H9 (cell line): Measurements from ENCODE around the gene ARHGAP4. TPM values are rescaled to one million over a fixed set of nuclear protein-coding genes. Genes with fewer than 3 reads are reported as not detected.
A peak's percentile ranks its signal among the peaks of the same experiment; 100 is the strongest.

Experiments
- DNase-seq: peaks from one replicate; pipeline ENCODE4 v3.0.0-alpha.2; 2017
- H2AFZ ChIP-seq: one replicate; pipeline ENCODE4 v1.6.1; 2013; ENCODE audit warnings: mild to moderate bottlenecking, low read length, control low read depth, moderate library complexity
- H2AK5ac ChIP-seq: 2 replicates; pipeline ENCODE4 v1.6.1; 2013; ENCODE audit warnings: low read length, control low read depth, mixed read lengths; ENCODE audit not compliant: insufficient read length
- H2BK120ac ChIP-seq: one replicate; pipeline ENCODE4 v1.6.1; 2013; ENCODE audit warnings: low read depth, mild to moderate bottlenecking, low read length, control low read depth, inconsistent platforms; ENCODE audit not compliant: poor library complexity, severe bottlenecking
- H2BK12ac ChIP-seq: 2 replicates; pipeline ENCODE4 v1.6.1; 2013; ENCODE audit warnings: low read length, control low read depth, mixed read lengths, low read depth; ENCODE audit not compliant: insufficient read length
- H2BK15ac ChIP-seq: 2 replicates; pipeline ENCODE4 v1.6.1; 2013; ENCODE audit warnings: low read depth, low read length, control low read depth
- H2BK20ac ChIP-seq: one replicate; pipeline ENCODE4 v1.6.1; 2013; ENCODE audit warnings: low read depth, mild to moderate bottlenecking, low read length, control low read depth, inconsistent platforms; ENCODE audit not compliant: poor library complexity, severe bottlenecking
- H2BK5ac ChIP-seq: 2 replicates; pipeline ENCODE4 v1.6.1; 2013; ENCODE audit warnings: low read length, control low read depth, mixed read lengths; ENCODE audit not compliant: insufficient read length
- H3K14ac ChIP-seq: 2 replicates; pipeline ENCODE4 v1.6.1; 2013; ENCODE audit warnings: low read length, control low read depth; ENCODE audit not compliant: insufficient read depth
- H3K18ac ChIP-seq: 2 replicates; pipeline ENCODE4 v1.6.1; 2013; ENCODE audit warnings: low read depth, mild to moderate bottlenecking, mixed read lengths, low read length, control low read depth; ENCODE audit not compliant: insufficient read length
- H3K23ac ChIP-seq: 2 replicates; pipeline ENCODE4 v1.6.1; 2013; ENCODE audit warnings: low read length, control low read depth, mixed read lengths, low read depth; ENCODE audit not compliant: insufficient read length
- H3K23me2 ChIP-seq: 2 replicates; pipeline ENCODE4 v1.6.1; 2013; ENCODE audit warnings: low read depth, mild to moderate bottlenecking, mixed read lengths, low read length, control low read depth; ENCODE audit not compliant: insufficient read length, poor library complexity, severe bottlenecking
- H3K27ac ChIP-seq: 2 replicates; pipeline ENCODE4 v1.5.1; 2013; ENCODE audit warnings: low read length, control low read depth, mixed read lengths, low read depth; ENCODE audit not compliant: insufficient read length
- H3K27me3 ChIP-seq: 2 replicates; pipeline ENCODE4 v1.6.1; 2013; ENCODE audit warnings: low read length, control low read depth, inconsistent platforms; ENCODE audit not compliant: insufficient read depth
- H3K4ac ChIP-seq: 2 replicates; pipeline ENCODE4 v1.6.1; 2013; ENCODE audit warnings: low read depth, mild to moderate bottlenecking, control low read depth, inconsistent platforms, low read length, moderate library complexity
- H3K4me1 ChIP-seq: 2 replicates; pipeline ENCODE4 v1.6.1; 2013; ENCODE audit warnings: low read length, control low read depth, inconsistent platforms; ENCODE audit not compliant: insufficient read depth
- H3K4me2 ChIP-seq: 2 replicates; pipeline ENCODE4 v1.6.1; 2013; ENCODE audit warnings: low read length, control low read depth, mixed read lengths; ENCODE audit not compliant: insufficient read length, insufficient read depth
- H3K56ac ChIP-seq: 2 replicates; pipeline ENCODE4 v1.6.1; 2013; ENCODE audit warnings: low read depth, mild to moderate bottlenecking, mixed read lengths, low read length, control low read depth; ENCODE audit not compliant: insufficient read length
- H3K79me1 ChIP-seq: 2 replicates; pipeline ENCODE4 v1.6.1; 2013; ENCODE audit warnings: low read depth, mild to moderate bottlenecking, moderate library complexity, low read length, control low read depth, inconsistent platforms; ENCODE audit not compliant: insufficient read depth, poor library complexity, severe bottlenecking
- H3K79me2 ChIP-seq: 2 replicates; pipeline ENCODE4 v1.6.1; 2013; ENCODE audit warnings: low read length, control low read depth, inconsistent platforms; ENCODE audit not compliant: insufficient read depth
- H3K9ac ChIP-seq: 2 replicates; pipeline ENCODE4 v1.6.1; 2013; ENCODE audit warnings: low read length, control low read depth, mixed read lengths; ENCODE audit not compliant: insufficient read length; ENCODE audit errors: extremely low read depth
- H3K9me3 ChIP-seq: one replicate; pipeline ENCODE4 v1.6.1; 2013; ENCODE audit warnings: low read depth, low read length, inconsistent platforms; ENCODE audit not compliant: control insufficient read depth
- H3T11ph ChIP-seq: one replicate; pipeline ENCODE4 v1.6.1; 2013; ENCODE audit warnings: mild to moderate bottlenecking, low read length, control low read depth, inconsistent platforms
- H4K20me1 ChIP-seq: one replicate; pipeline ENCODE4 v1.6.1; 2013; ENCODE audit not compliant: control insufficient read depth, insufficient read length, insufficient read depth
- H4K5ac ChIP-seq: 2 replicates; pipeline ENCODE4 v1.6.1; 2013; ENCODE audit warnings: low read depth, mild to moderate bottlenecking, mixed read lengths, low read length, control low read depth; ENCODE audit not compliant: insufficient read length
- H4K8ac ChIP-seq: replicated peaks from 2 replicates; pipeline ENCODE4 v1.6.1; 2013; ENCODE audit warnings: low read length, control low read depth, mixed read lengths, low read depth; ENCODE audit not compliant: insufficient read length
- H4K91ac ChIP-seq: 2 replicates; pipeline ENCODE4 v1.6.1; 2013; ENCODE audit warnings: low read depth, mild to moderate bottlenecking, moderate library complexity, mixed read lengths, low read length, control low read depth; ENCODE audit not compliant: insufficient read length
- H3K27ac Mint-ChIP-seq, 3 experiments: 2 replicates in 2 of 3; 3 replicates in 1 of 3; pipeline ENCODE4 v1.8.0; 2020 to 2021; ENCODE audit warnings: mixed read lengths in 3 of 3, mild to moderate bottlenecking in 1 of 3, moderate library complexity in 1 of 3
- H3K27me3 Mint-ChIP-seq: 2 replicates; pipeline ENCODE4 v1.8.0; 2021; ENCODE audit warnings: low read depth, mild to moderate bottlenecking, moderate library complexity, mixed read lengths
- H3K36me3 Mint-ChIP-seq, 3 experiments: 2 replicates in 2 of 3; 3 replicates in 1 of 3; pipeline ENCODE4 v1.8.0; 2020 to 2021; ENCODE audit warnings: low read depth in 3 of 3, mixed read lengths in 3 of 3; ENCODE audit not compliant: insufficient read depth in 1 of 3
- H3K4me1 Mint-ChIP-seq, 2 experiments: 2 replicates each; pipeline ENCODE4 v1.8.0; 2020; ENCODE audit warnings: mixed read lengths in 2 of 2
- H3K4me3 Mint-ChIP-seq, 2 experiments: 2 replicates in 1 of 2; 3 replicates in 1 of 2; pipeline ENCODE4 v1.8.0; 2020 to 2021; ENCODE audit warnings: mild to moderate bottlenecking in 2 of 2, mixed read lengths in 2 of 2, moderate library complexity in 1 of 2
- H3K9me3 Mint-ChIP-seq, 2 experiments: 2 replicates in 1 of 2; 3 replicates in 1 of 2; pipeline ENCODE4 v1.8.0; 2020; ENCODE audit warnings: mild to moderate bottlenecking in 2 of 2, mixed read lengths in 2 of 2, moderate library complexity in 1 of 2
- WGBS: extraction: QIAGEN DNeasy Blood & Tissue Kit; methylation state at CpG from one replicate; pipeline ENCODE4 v1.1.7; 2013; ENCODE audit warnings: missing lambda C conversion rate, low lambda C conversion rate, mixed read lengths; ENCODE audit not compliant: insufficient read length; ENCODE audit errors: extremely low coverage; 5-methylcytosine and 5-hydroxymethylcytosine counted together
- total RNA-seq: library from RNA; stranded (reverse); gene quantifications from 2 replicates; pipeline ENCODE4 v1.2.1, GENCODE V29; 2021
- TF ChIP-seq, protein P1 (sequence below): fragments of 200-600 bp; sonication (generic); conservative IDR thresholded peaks from 3 replicates; pipeline ENCODE4 v1.8.0; 2021; ENCODE audit warnings: antibody characterized with exemption, mild to moderate bottlenecking

The ARHGAP4 gene
- total RNA-seq, 1 experiment from 2014 or later, result 37.8 TPM

GRCh38 chrX:153934148-153934761 is 8.2 kb upstream of the ARHGAP4 start:
- H3K23ac ChIP-seq, result no peak overlapping the region
- H2BK12ac ChIP-seq, result no peak overlapping the region
- no peaks in the 10 kb centered on the region for H4K20me1 ChIP-seq
- H2BK20ac ChIP-seq, result no peak overlapping the region
- H4K5ac ChIP-seq, result no peak overlapping the region
- no peaks in the 10 kb centered on the region for H3K27me3 Mint-ChIP-seq
- peaks cover 25 to 49% (median 27%) of the 10 kb centered on the region in 3 experiments for H3K36me3 Mint-ChIP-seq
- H3K79me2 ChIP-seq, result no peaks in the 10 kb centered on the region; the same call in 1 of the 2 replicates
- H3K4me1 Mint-ChIP-seq, result peaks cover under 1 to 14% of the 10 kb centered on the region in 2 experiments; a peak in 2 of 4 replicates
- no peak overlapping the region for H4K91ac ChIP-seq
- TF ChIP-seq, protein P1, sequence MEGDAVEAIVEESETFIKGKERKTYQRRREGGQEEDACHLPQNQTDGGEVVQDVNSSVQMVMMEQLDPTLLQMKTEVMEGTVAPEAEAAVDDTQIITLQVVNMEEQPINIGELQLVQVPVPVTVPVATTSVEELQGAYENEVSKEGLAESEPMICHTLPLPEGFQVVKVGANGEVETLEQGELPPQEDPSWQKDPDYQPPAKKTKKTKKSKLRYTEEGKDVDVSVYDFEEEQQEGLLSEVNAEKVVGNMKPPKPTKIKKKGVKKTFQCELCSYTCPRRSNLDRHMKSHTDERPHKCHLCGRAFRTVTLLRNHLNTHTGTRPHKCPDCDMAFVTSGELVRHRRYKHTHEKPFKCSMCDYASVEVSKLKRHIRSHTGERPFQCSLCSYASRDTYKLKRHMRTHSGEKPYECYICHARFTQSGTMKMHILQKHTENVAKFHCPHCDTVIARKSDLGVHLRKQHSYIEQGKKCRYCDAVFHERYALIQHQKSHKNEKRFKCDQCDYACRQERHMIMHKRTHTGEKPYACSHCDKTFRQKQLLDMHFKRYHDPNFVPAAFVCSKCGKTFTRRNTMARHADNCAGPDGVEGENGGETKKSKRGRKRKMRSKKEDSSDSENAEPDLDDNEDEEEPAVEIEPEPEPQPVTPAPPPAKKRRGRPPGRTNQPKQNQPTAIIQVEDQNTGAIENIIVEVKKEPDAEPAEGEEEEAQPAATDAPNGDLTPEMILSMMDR, result no peak
- H3K14ac ChIP-seq, result peak overlapping the region; percentile 69
- H3K4me1 ChIP-seq, result no peaks in the 10 kb centered on the region
- H3K23me2 ChIP-seq, result peaks cover 7% of the 10 kb centered on the region
- no peak overlapping the region for H2BK15ac ChIP-seq
- no peak for DNase-seq
- no peak overlapping the region for H4K8ac ChIP-seq
- no peak overlapping the region for H3K4ac ChIP-seq
- peak overlapping the region; percentile 15 for H3K18ac ChIP-seq
- H3K27ac Mint-ChIP-seq, result no peak overlapping the region; a peak in 1 of 7 replicates
- H2BK120ac ChIP-seq, result no peak overlapping the region
- no peak overlapping the region for H2BK5ac ChIP-seq
- H3K27me3 ChIP-seq, result no peaks in the 10 kb centered on the region
- H3K9me3 Mint-ChIP-seq, result peaks cover 59 to 65% of the 10 kb centered on the region in 2 experiments
- peak overlapping the region; percentile 76 for H3K9ac ChIP-seq
- WGBS, result no CpG with 5 or more reads among the region's 33 CpGs
- no peaks in the 10 kb centered on the region for H3K79me1 ChIP-seq
- H2AK5ac ChIP-seq, result no peak overlapping the region
- no peak overlapping the region for H3T11ph ChIP-seq
- H3K27ac ChIP-seq, result no peak overlapping the region
- H3K4me3 Mint-ChIP-seq, result peak overlapping the region; percentile 82 to 89
- no peak overlapping the region for H3K56ac ChIP-seq
- peaks cover 26% of the 10 kb centered on the region for H3K9me3 ChIP-seq
- no peak overlapping the region for H2AFZ ChIP-seq
- peak overlapping the region; percentile 66 for H3K4me2 ChIP-seq
